WTC11 (cell line): Measurements from ENCODE around the gene COBL. TPM values are rescaled to one million over a fixed set of nuclear protein-coding genes. Genes with fewer than 3 reads are reported as not detected.

ENCODE experiments used
- ATAC-seq: fragments of 200-7000 bp; cut with Tn5 transposase; 2 replicates; pipeline ENCODE4 v1.10.0; 2021; ENCODE audit warnings: mild to moderate bottlenecking, moderate library complexity
- CTCF ChIA-PET: fragments of 300-600 bp; sonication (Branson Sonifier 250); formaldehyde crosslinking; loops from one replicate; lab custom pipeline; 2021; ENCODE audit warnings: antibody characterized with exemption; lab: Charles Lee
- POLR2A ChIA-PET: fragments of 350-600 bp; sonication (Branson Sonifier 250); formaldehyde crosslinking; loops from one replicate; lab custom pipeline; 2021; ENCODE audit warnings: antibody characterized with exemption; lab: Charles Lee
- DNase-seq: peaks from one replicate; pipeline ENCODE4 v3.0.0; 2021; ENCODE audit warnings: low spot score
- H3K27ac Mint-ChIP-seq: 2 replicates; pipeline ENCODE4 v1.8.0; 2021; ENCODE audit warnings: mixed read lengths
- H3K27me3 Mint-ChIP-seq: 2 replicates; pipeline ENCODE4 v1.8.0; 2021; ENCODE audit warnings: low read depth, mild to moderate bottlenecking, moderate library complexity, mixed read lengths
- H3K36me3 Mint-ChIP-seq: 2 replicates; pipeline ENCODE4 v1.8.0; 2021; ENCODE audit warnings: mixed read lengths
- H3K4me1 Mint-ChIP-seq: 2 replicates; pipeline ENCODE4 v1.8.0; 2022; ENCODE audit warnings: mixed read lengths
- H3K4me3 Mint-ChIP-seq: 2 replicates; pipeline ENCODE4 v1.8.0; 2021; ENCODE audit warnings: mild to moderate bottlenecking, moderate library complexity, mixed read lengths
- H3K9me3 Mint-ChIP-seq: 2 replicates; pipeline ENCODE4 v1.8.0; 2021; ENCODE audit warnings: mixed read lengths
- ATF3 ChIP-seq: sonication (generic); formaldehyde crosslinking; conservative IDR thresholded peaks from 2 replicates; pipeline ENCODE4 v1.8.1; 2022; ENCODE audit warnings: mild to moderate bottlenecking, missing genetic modification reagents
- FOXK1 ChIP-seq: sonication (generic); formaldehyde crosslinking; IDR thresholded peaks from 2 replicates; pipeline ENCODE4 v1.8.0; 2022; ENCODE audit warnings: mild to moderate bottlenecking, moderate library complexity, missing genetic modification reagents
- HMGXB4 ChIP-seq: sonication (generic); formaldehyde crosslinking; IDR thresholded peaks from 2 replicates; pipeline ENCODE4 v1.8.1; 2023; ENCODE audit warnings: mild to moderate bottlenecking, moderate library complexity, missing genetic modification reagents
- IRF1 ChIP-seq: sonication (generic); formaldehyde crosslinking; IDR thresholded peaks from 2 replicates; pipeline ENCODE4 v1.8.0; 2023; ENCODE audit warnings: missing genetic modification reagents
- JUN ChIP-seq: sonication (generic); formaldehyde crosslinking; IDR thresholded peaks from 2 replicates; pipeline ENCODE4 v1.8.0; 2023; ENCODE audit warnings: mild to moderate bottlenecking, missing genetic modification reagents
- KAT7 ChIP-seq: sonication (generic); formaldehyde crosslinking; IDR thresholded peaks from 2 replicates; pipeline ENCODE4 v1.8.1; 2023; ENCODE audit warnings: missing genetic modification reagents, mild to moderate bottlenecking, borderline replicate concordance
- NFYB ChIP-seq: sonication (generic); formaldehyde crosslinking; conservative IDR thresholded peaks from 2 replicates; pipeline ENCODE4 v1.8.0; 2022; ENCODE audit warnings: low read depth, missing genetic modification reagents
- PRRX2 ChIP-seq: fragments of 250-450 bp; sonication (Bioruptor Pico); IDR thresholded peaks from 2 replicates; pipeline ENCODE4 v1.8.0; 2021; ENCODE audit warnings: mild to moderate bottlenecking
- ZNF263 ChIP-seq: sonication (generic); formaldehyde crosslinking; IDR thresholded peaks from 2 replicates; pipeline ENCODE4 v1.8.1; 2022; ENCODE audit warnings: low read depth, mild to moderate bottlenecking, moderate library complexity, missing genetic modification reagents
- ZNF423 ChIP-seq: fragments of 250-450 bp; sonication (Bioruptor Pico); IDR thresholded peaks from 2 replicates; pipeline ENCODE4 v2.1.2; 2022; ENCODE audit warnings: mild to moderate bottlenecking, moderate library complexity
- ZSCAN18 ChIP-seq: fragments of 250-450 bp; sonication (Bioruptor Pico); IDR thresholded peaks from 2 replicates; pipeline ENCODE4 v2.1.2; 2022; ENCODE audit warnings: mild to moderate bottlenecking, moderate library complexity
- total RNA-seq: library from RNA; stranded (reverse); gene quantifications from 3 replicates; pipeline ENCODE4 v1.2.3, GENCODE V29; 2021
- TF ChIP-seq, protein P1 (sequence below): sonication (generic); formaldehyde crosslinking; IDR thresholded peaks from 2 replicates; pipeline ENCODE4 v1.8.1; 2022; ENCODE audit warnings: missing genetic modification reagents, borderline replicate concordance
- TF ChIP-seq, protein P2 (sequence below): fragments of 200-600 bp; IDR thresholded peaks from 2 replicates; pipeline ENCODE4 v1.8.0; 2022; ENCODE audit warnings: antibody characterized with exemption
- TF ChIP-seq, protein P3 (sequence below): sonication (generic); formaldehyde crosslinking; IDR thresholded peaks from 2 replicates; pipeline ENCODE4 v1.8.0; 2022; ENCODE audit warnings: mild to moderate bottlenecking, missing genetic modification reagents
- TF ChIP-seq, protein P4 (sequence below): fragments of 250-450 bp; sonication (Bioruptor Pico); IDR thresholded peaks from 2 replicates; pipeline ENCODE4 v1.9.0; 2021; ENCODE audit warnings: mild to moderate bottlenecking, borderline replicate concordance

COBL gene
- total RNA-seq, 1 experiment from 2014 or later: 36.5 TPM

GRCh38 chr7:51242007-51242691 lies 74.5 kb downstream of the COBL start:
- Mint-ChIP-seq H3K36me3 (no peaks in the 10 kb centered on the region), H3K27me3 (no peaks in the 10 kb centered on the region), H3K27ac (peak overlapping the region; percentile 71; the same call in 1 of the 2 replicates), H3K9me3 (peaks cover 4% of the 10 kb centered on the region; the same call in 1 of the 2 replicates), H3K4me3 (no peak overlapping the region), H3K4me1 (peaks cover 44% of the 10 kb centered on the region)
- no peak for DNase-seq
- ChIA-PET POLR2A (interaction anchor here (0.8 kb wide), 1 partner anchor 28 kb away, joined by 3 read pairs; no protein-coding TSS in a partner anchor), CTCF (interaction anchor here (0.7 to 1.9 kb wide), 5 partner anchors 16 to 125 kb away, joined by 3 to 9 read pairs (median 3); no protein-coding TSS in a partner anchor)
- TF ChIP-seq PRRX2 (CRISPR knock-in tag): no peak
- TF ChIP-seq KAT7 (CRISPR knock-in tag): no peak
- TF ChIP-seq ZSCAN18 (CRISPR knock-in tag): no peak
- TF ChIP-seq, protein P1, sequence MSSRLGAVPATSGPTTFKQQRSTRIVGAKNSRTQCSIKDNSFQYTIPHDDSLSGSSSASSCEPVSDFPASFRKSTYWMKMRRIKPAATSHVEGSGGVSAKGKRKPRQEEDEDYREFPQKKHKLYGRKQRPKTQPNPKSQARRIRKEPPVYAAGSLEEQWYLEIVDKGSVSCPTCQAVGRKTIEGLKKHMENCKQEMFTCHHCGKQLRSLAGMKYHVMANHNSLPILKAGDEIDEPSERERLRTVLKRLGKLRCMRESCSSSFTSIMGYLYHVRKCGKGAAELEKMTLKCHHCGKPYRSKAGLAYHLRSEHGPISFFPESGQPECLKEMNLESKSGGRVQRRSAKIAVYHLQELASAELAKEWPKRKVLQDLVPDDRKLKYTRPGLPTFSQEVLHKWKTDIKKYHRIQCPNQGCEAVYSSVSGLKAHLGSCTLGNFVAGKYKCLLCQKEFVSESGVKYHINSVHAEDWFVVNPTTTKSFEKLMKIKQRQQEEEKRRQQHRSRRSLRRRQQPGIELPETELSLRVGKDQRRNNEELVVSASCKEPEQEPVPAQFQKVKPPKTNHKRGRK (CRISPR knock-in tag): no peak
- TF ChIP-seq, protein P2, sequence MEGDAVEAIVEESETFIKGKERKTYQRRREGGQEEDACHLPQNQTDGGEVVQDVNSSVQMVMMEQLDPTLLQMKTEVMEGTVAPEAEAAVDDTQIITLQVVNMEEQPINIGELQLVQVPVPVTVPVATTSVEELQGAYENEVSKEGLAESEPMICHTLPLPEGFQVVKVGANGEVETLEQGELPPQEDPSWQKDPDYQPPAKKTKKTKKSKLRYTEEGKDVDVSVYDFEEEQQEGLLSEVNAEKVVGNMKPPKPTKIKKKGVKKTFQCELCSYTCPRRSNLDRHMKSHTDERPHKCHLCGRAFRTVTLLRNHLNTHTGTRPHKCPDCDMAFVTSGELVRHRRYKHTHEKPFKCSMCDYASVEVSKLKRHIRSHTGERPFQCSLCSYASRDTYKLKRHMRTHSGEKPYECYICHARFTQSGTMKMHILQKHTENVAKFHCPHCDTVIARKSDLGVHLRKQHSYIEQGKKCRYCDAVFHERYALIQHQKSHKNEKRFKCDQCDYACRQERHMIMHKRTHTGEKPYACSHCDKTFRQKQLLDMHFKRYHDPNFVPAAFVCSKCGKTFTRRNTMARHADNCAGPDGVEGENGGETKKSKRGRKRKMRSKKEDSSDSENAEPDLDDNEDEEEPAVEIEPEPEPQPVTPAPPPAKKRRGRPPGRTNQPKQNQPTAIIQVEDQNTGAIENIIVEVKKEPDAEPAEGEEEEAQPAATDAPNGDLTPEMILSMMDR: no peak
- TF ChIP-seq JUN: no peak
- TF ChIP-seq ZNF263: no peak
- TF ChIP-seq, protein P3, sequence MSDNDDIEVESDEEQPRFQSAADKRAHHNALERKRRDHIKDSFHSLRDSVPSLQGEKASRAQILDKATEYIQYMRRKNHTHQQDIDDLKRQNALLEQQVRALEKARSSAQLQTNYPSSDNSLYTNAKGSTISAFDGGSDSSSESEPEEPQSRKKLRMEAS: no peak
- TF ChIP-seq, protein P4, sequence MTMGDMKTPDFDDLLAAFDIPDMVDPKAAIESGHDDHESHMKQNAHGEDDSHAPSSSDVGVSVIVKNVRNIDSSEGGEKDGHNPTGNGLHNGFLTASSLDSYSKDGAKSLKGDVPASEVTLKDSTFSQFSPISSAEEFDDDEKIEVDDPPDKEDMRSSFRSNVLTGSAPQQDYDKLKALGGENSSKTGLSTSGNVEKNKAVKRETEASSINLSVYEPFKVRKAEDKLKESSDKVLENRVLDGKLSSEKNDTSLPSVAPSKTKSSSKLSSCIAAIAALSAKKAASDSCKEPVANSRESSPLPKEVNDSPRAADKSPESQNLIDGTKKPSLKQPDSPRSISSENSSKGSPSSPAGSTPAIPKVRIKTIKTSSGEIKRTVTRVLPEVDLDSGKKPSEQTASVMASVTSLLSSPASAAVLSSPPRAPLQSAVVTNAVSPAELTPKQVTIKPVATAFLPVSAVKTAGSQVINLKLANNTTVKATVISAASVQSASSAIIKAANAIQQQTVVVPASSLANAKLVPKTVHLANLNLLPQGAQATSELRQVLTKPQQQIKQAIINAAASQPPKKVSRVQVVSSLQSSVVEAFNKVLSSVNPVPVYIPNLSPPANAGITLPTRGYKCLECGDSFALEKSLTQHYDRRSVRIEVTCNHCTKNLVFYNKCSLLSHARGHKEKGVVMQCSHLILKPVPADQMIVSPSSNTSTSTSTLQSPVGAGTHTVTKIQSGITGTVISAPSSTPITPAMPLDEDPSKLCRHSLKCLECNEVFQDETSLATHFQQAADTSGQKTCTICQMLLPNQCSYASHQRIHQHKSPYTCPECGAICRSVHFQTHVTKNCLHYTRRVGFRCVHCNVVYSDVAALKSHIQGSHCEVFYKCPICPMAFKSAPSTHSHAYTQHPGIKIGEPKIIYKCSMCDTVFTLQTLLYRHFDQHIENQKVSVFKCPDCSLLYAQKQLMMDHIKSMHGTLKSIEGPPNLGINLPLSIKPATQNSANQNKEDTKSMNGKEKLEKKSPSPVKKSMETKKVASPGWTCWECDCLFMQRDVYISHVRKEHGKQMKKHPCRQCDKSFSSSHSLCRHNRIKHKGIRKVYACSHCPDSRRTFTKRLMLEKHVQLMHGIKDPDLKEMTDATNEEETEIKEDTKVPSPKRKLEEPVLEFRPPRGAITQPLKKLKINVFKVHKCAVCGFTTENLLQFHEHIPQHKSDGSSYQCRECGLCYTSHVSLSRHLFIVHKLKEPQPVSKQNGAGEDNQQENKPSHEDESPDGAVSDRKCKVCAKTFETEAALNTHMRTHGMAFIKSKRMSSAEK (CRISPR knock-in tag): no peak
- TF ChIP-seq NFYB (CRISPR knock-in tag): no peak
- TF ChIP-seq ZNF423: no peak
- ATAC-seq: 0 out of 2 replicates have a peak, but pooled peaks have one; percentile 24

DNA sequence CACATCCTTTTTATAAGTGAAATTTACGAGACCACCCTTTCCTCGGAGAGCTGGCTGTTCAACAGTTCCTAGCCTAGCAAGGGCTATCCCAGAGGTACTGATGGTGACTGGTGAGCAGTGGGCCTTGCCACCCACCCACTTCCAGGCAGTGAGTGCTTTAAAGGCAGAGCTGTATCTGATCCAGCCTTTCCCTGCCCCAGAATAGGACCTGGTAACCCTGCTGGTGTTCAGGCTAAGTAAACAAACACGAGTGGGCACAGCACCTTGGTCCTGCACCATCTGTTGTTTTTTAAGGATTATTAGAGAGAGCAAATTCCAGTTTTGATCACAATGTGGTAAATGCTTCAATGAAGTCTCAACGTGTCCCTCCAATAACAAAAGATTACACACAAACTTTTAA lies 75.7 kb downstream of the COBL start:
- ChIA-PET POLR2A (no interaction called here), CTCF (interaction anchor here (1.5 kb wide), 1 partner anchor 11 kb away, joined by 5 read pairs; no protein-coding TSS in a partner anchor)
- no peak for ATAC-seq
- TF ChIP-seq ATF3 (CRISPR knock-in tag) (no peak), FOXK1 (CRISPR knock-in tag) (no peak), HMGXB4 (CRISPR knock-in tag) (no peak), IRF1 (no peak)
- TF ChIP-seq, all 79 proteins: peak for 0
- no peak overlapping the region for H3K27ac Mint-ChIP-seq
- H3K4me1 Mint-ChIP-seq: peaks cover 46% of the 10 kb centered on the region
- H3K36me3 Mint-ChIP-seq: no peaks in the 10 kb centered on the region
- H3K27me3 Mint-ChIP-seq: no peaks in the 10 kb centered on the region
- H3K9me3 Mint-ChIP-seq: peaks cover 4% of the 10 kb centered on the region; the same call in 1 of the 2 replicates
- DNase-seq: no peak
- H3K4me3 Mint-ChIP-seq: no peak overlapping the region
